ENCODE measurements around the gene KRTAP4-12.
"Not testable (repeated sequence)": the region's sequence is repeated elsewhere in the genome, so short reads cannot be mapped to it uniquely, and the experiment has no call there.

The KRTAP4-12 gene

GRCh38 chr17:41127371-41127770 is 3.4 kb upstream of the KRTAP4-12 start:
- in situ Hi-C loops (cut with MboI; ENCODE audit: low sequenced_read_pairs) = no loop called here

- in situ Hi-C loops (cut with MboI; ENCODE audit: low sequenced_read_pairs) = no loop called here
Observed at GRCh38 chr17:41126412-41126811, 2.4 kb upstream of the KRTAP4-12 start.

GRCh38 chr17:41125064-41125463 is 1.1 kb upstream of the KRTAP4-12 start:
- in situ Hi-C loops (cut with MboI; ENCODE audit: low sequenced_read_pairs) = no loop called here

- in situ Hi-C loops (cut with MboI; ENCODE audit: low sequenced_read_pairs) = not testable (repeated sequence)
Observed at GRCh38 chr17:41123292-41123990, 541 bp downstream of the KRTAP4-12 start.

GRCh38 chr17:41121742-41122141 is 2.2 kb downstream of the KRTAP4-12 start:
- in situ Hi-C loops (cut with MboI; ENCODE audit: low sequenced_read_pairs) = no loop called here

- in situ Hi-C loops (cut with MboI; ENCODE audit: low sequenced_read_pairs) = not testable (repeated sequence)
Observed at GRCh38 chr17:41119696-41120690, 4.0 kb downstream of the KRTAP4-12 start.

GRCh38 chr17:41118721-41119120 is 5.3 kb downstream of the KRTAP4-12 start:
- in situ Hi-C loops (cut with MboI; ENCODE audit: low sequenced_read_pairs) = no loop called here

- in situ Hi-C loops (cut with MboI; ENCODE audit: low sequenced_read_pairs) = not testable (repeated sequence)
Observed at GRCh38 chr17:41117846-41118386, 6.1 kb downstream of the KRTAP4-12 start, which contains the start of gene KRTAP4-11. Gene KRTAP4-11 (minus strand): TSS chr17:41118373. CDS start chr17:41118315, 58 bp downstream.

- in situ Hi-C loops (cut with MboI; ENCODE audit: low sequenced_read_pairs) = no loop called here
Observed at GRCh38 chr17:41116297-41116696, 7.7 kb downstream of the KRTAP4-12 start.

- in situ Hi-C loops (cut with MboI; ENCODE audit: low sequenced_read_pairs) = no loop called here
Observed at GRCh38 chr17:41111151-41111885, 12.7 kb downstream of the KRTAP4-12 start.

GRCh38 chr17:41108728-41109386 is 15.1 kb downstream of the KRTAP4-12 start:
- in situ Hi-C loops (cut with MboI; ENCODE audit: low sequenced_read_pairs) = not testable (repeated sequence)

GRCh38 chr17:41107941-41108450 is 16.0 kb downstream of the KRTAP4-12 start:
- in situ Hi-C loops (cut with MboI; ENCODE audit: low sequenced_read_pairs) = no loop called here

- in situ Hi-C loops (cut with MboI; ENCODE audit: low sequenced_read_pairs) = not testable (repeated sequence)
Observed at GRCh38 chr17:41105347-41105746, 18.6 kb downstream of the KRTAP4-12 start, which contains the start of gene KRTAP4-9. Gene KRTAP4-9 (plus strand): TSS chr17:41105389. CDS start chr17:41105389, 0 bp downstream.

- in situ Hi-C loops (cut with MboI; ENCODE audit: low sequenced_read_pairs) = not testable (repeated sequence)
Observed at GRCh38 chr17:41104386-41105038, 19.5 kb downstream of the KRTAP4-12 start.

GRCh38 chr17:41103896-41104295 is 20.1 kb downstream of the KRTAP4-12 start:
- in situ Hi-C loops (cut with MboI; ENCODE audit: low sequenced_read_pairs) = no loop called here

GRCh38 chr17:41101586-41102259 is 22.3 kb downstream of the KRTAP4-12 start, which contains the start of gene KRTAP4-16:
Gene KRTAP4-16 (minus strand): TSS chr17:41102209. CDS start chr17:41102209, 0 bp downstream.
- in situ Hi-C loops (cut with MboI; ENCODE audit: low sequenced_read_pairs) = no loop called here

- in situ Hi-C loops (cut with MboI; ENCODE audit: low sequenced_read_pairs) = not testable (repeated sequence)
Observed at GRCh38 chr17:41099682-41100480, 24.1 kb downstream of the KRTAP4-12 start.

- in situ Hi-C loops (cut with MboI; ENCODE audit: low sequenced_read_pairs) = no loop called here
Observed at GRCh38 chr17:41098481-41098880, 25.5 kb downstream of the KRTAP4-12 start.
